Natural killer cell (primary cell): ENCODE measurements around the gene PARP15. TPM values are rescaled to one million over a fixed set of nuclear protein-coding genes. Genes with fewer than 3 reads are reported as not detected.

Source experiments
- ATAC-seq, 3 donors: fragments of 150-1000 bp in 2 of 3; fragments of 200-7000 bp in 1 of 3; cut with Tn5 transposase; 1 replicate in 1 of 3; 2 replicates in 2 of 3; pipeline ENCODE4 v1.10.0; 2021; ENCODE audit warnings: mild to moderate bottlenecking in 2 of 3, moderate library complexity in 2 of 3
- DNase-seq, 2 donors: peaks; one replicate each; pipeline versions ENCODE4 v3.0.0 to v3.0.0-alpha.2; 2013 to 2021; ENCODE audit warnings: mixed read lengths in 1 of 2
- H3K27ac ChIP-seq: one replicate; pipeline ENCODE4 v1.5.1; 2013; ENCODE audit warnings: mild to moderate bottlenecking, low read length
- H3K27me3 ChIP-seq: one replicate; pipeline ENCODE4 v1.6.1; 2013; ENCODE audit warnings: low read length; ENCODE audit not compliant: control insufficient read depth, insufficient read depth
- H3K36me3 ChIP-seq: one replicate; pipeline ENCODE4 v1.6.1; 2013; ENCODE audit warnings: low read length; ENCODE audit not compliant: control insufficient read depth, insufficient read depth
- H3K4me1 ChIP-seq: one replicate; pipeline ENCODE4 v1.6.1; 2013; ENCODE audit warnings: low read length; ENCODE audit not compliant: control insufficient read depth, insufficient read depth
- H3K4me3 ChIP-seq: one replicate; pipeline ENCODE4 v1.5.1; 2013; ENCODE audit warnings: low read length
- H3K9me3 ChIP-seq: one replicate; pipeline ENCODE4 v1.6.1; 2013; ENCODE audit warnings: low read length; ENCODE audit not compliant: control insufficient read depth, insufficient read depth
- H3K27ac Mint-ChIP-seq, 2 donors: one replicate each; pipeline ENCODE4 v1.8.0; 2022; ENCODE audit warnings: mild to moderate bottlenecking in 2 of 2, mixed read lengths in 2 of 2, moderate library complexity in 1 of 2
- H3K27me3 Mint-ChIP-seq, 2 donors: one replicate each; pipeline ENCODE4 v1.8.0; 2022; ENCODE audit warnings: low read depth in 2 of 2, mixed read lengths in 2 of 2
- H3K36me3 Mint-ChIP-seq: one replicate; pipeline ENCODE4 v1.8.0; 2022; ENCODE audit warnings: mixed read lengths
- H3K4me1 Mint-ChIP-seq, 2 donors: one replicate each; pipeline ENCODE4 v1.8.0; 2022; ENCODE audit warnings: mixed read lengths in 2 of 2
- H3K4me3 Mint-ChIP-seq: one replicate; pipeline ENCODE4 v1.8.0; 2022; ENCODE audit warnings: mild to moderate bottlenecking, moderate library complexity, mixed read lengths
- H3K9me3 Mint-ChIP-seq, 2 donors: one replicate each; pipeline ENCODE4 v1.8.0; 2022; ENCODE audit warnings: mixed read lengths in 2 of 2
- CTCF ChIP-seq: fragments of 200-600 bp; IDR thresholded peaks from one replicate; pipeline ENCODE4 v1.8.0; 2022; ENCODE audit warnings: antibody characterized with exemption
- WGBS: methylation state at CpG from one replicate; pipeline ENCODE4 v1.1.7; 2013; ENCODE audit warnings: missing lambda C conversion rate; ENCODE audit not compliant: insufficient coverage; 5-methylcytosine and 5-hydroxymethylcytosine counted together
- intact Hi-C: fragments of 100-400 bp; cut with micrococcal nuclease; formaldehyde crosslinking; loops from one replicate; pipeline ENCODE4 v1.14.2; 2022
- total RNA-seq, 4 donors: library from RNA; stranded (reverse); fragments of 120-200 nt in 1 of 4; gene quantifications; one replicate each; pipeline versions ENCODE4 v1.2.3 to v1.2.4, GENCODE V29; 2013 to 2022

The PARP15 gene
- total RNA-seq, 3 donors from 2014 or later (not counting 1 experiment from before 2014, with no cell fraction given) = 164 to 199 (median 198) TPM

DNA sequence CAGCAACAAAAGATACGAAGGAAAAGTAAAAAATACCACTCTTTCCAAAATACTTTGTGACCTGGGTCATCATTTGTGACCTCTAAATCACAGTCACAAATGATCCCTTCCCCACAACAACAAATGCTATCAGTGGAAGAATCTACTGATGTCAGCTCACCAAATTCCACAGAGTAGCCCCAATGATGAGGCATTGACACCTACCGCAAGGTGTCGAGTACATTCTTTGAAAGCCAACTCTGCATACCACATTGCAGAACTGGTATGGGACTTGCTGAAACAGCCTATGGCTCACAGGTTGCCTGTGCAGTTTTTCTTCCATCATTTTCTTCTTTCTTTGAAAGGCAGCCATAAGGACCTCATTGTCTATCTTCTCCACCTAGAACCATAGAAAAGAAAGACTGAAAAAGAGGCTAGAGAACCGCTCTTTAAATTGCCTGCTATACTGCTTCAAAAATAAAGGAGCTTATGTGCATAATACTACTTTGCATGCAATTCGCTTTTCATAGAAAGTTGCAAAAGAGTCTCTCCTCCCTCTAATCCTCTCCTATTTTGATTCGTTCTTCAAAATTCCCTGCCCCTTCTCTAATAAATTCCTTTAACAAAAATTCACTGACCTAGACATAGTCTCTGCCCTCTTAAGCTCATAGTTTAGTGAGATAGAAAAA is 41.4 kb upstream of the PARP15 start:
- Histone ChIP-seq H3K27me3 (no peaks in the 10 kb centered on the region), H3K27ac (no peak overlapping the region), H3K36me3 (peaks cover 93% of the 10 kb centered on the region), H3K4me1 (no peaks in the 10 kb centered on the region), H3K9me3 (no peaks in the 10 kb centered on the region), H3K4me3 (no peak overlapping the region)
- H3K36me3 Mint-ChIP-seq = peaks cover 41% of the 10 kb centered on the region
- H3K4me3 Mint-ChIP-seq = no peak overlapping the region
- no peak for DNase-seq
- WGBS = 90% methylated on average over 6 of the region's 6 CpGs
- peaks cover 15 to 21% of the 10 kb centered on the region in 2 donors for H3K4me1 Mint-ChIP-seq
- intact Hi-C loops = no loop called here
- no peaks in the 10 kb centered on the region for H3K27me3 Mint-ChIP-seq
- ATAC-seq = no peak
- TF ChIP-seq CTCF = no peak
- H3K27ac Mint-ChIP-seq = no peak overlapping the region
- H3K9me3 Mint-ChIP-seq = no peaks in the 10 kb centered on the region

GRCh38 chr3:122536632-122537001 is 40.8 kb upstream of the PARP15 start:
- Mint-ChIP-seq H3K4me3 (no peak overlapping the region), H3K9me3 (no peaks in the 10 kb centered on the region), H3K27me3 (no peaks in the 10 kb centered on the region), H3K27ac (peak overlapping the region in 1 of 2 donors; percentile 17), H3K4me1 (peaks cover 15 to 21% of the 10 kb centered on the region in 2 donors), H3K36me3 (peaks cover 41% of the 10 kb centered on the region)
- intact Hi-C loops = no loop called here
- Histone ChIP-seq H3K9me3 (no peaks in the 10 kb centered on the region), H3K27ac (no peak overlapping the region), H3K36me3 (peaks cover 93% of the 10 kb centered on the region), H3K27me3 (no peaks in the 10 kb centered on the region), H3K4me3 (no peak overlapping the region), H3K4me1 (no peaks in the 10 kb centered on the region)
- DNase-seq (no peak), ATAC-seq (no peak)
- TF ChIP-seq CTCF = no peak
- 91% methylated on average over 3 of the region's 3 CpGs for WGBS

DNA sequence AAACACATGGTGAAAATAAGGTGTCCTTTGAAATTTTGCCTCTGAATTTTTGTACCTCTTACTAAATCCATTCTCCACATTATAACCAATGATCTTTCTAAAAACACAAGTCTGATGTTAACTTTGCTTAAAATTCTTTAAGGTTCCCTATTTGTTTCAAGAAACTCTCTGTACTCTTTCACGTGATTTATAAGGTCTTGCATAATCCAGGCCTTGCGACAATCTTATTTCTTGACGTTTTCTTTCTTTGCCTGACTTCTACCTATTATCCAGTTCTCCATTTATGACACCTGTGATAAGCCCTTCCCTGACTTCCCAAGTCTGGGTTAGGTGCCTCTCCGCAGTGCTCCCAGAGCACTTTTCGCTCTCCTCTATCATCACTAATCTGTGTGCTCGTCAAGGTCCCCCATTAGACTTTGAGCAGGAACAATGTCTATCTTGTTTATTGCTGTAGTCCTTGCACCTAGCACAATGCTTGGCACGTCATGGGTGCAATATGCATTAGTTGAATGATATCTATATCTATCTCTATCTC is 38.4 kb upstream of the PARP15 start:
- Mint-ChIP-seq H3K9me3 (no peaks in the 10 kb centered on the region), H3K4me1 (peaks cover 18 to 21% of the 10 kb centered on the region in 2 donors), H3K27ac (no peak overlapping the region), H3K27me3 (no peaks in the 10 kb centered on the region), H3K36me3 (peaks cover 36% of the 10 kb centered on the region), H3K4me3 (no peak overlapping the region)
- H3K27me3 ChIP-seq = no peaks in the 10 kb centered on the region
- ATAC-seq = no peak
- peaks cover 75% of the 10 kb centered on the region for H3K36me3 ChIP-seq
- H3K4me3 ChIP-seq = no peak overlapping the region
- intact Hi-C loops = no loop called here
- no peaks in the 10 kb centered on the region for H3K9me3 ChIP-seq
- 87% methylated on average over 7 of the region's 7 CpGs for WGBS
- no peak for DNase-seq
- no peak for TF ChIP-seq CTCF
- no peak overlapping the region for H3K27ac ChIP-seq
- no peaks in the 10 kb centered on the region for H3K4me1 ChIP-seq

DNA sequence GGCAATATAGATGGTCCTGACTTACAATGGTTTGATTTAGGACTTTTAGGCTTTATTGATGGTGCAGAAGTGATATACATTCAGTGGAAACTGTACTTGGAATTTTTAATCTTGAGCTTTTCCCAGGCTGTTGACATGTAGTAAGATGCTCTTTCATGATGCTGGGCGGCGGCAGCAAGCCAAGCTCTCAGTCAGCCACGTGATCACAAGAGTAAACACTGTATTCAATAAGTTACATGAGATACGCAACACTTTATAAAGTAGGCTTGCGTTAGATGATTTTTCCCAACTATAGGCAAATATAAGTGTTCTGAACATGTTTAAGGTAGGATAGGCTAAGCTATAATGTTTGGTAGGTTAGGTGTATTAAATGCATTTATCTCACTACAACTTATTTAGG is 31.3 kb upstream of the PARP15 start:
- WGBS = 96% methylated on average over 4 of the region's 5 CpGs

More for the DNA sequence above, 31.3 kb upstream of the PARP15 start:
- Histone ChIP-seq H3K4me3 (no peak overlapping the region), H3K36me3 (peaks cover 66% of the 10 kb centered on the region), H3K4me1 (no peaks in the 10 kb centered on the region), H3K9me3 (no peaks in the 10 kb centered on the region), H3K27ac (no peak overlapping the region), H3K27me3 (no peaks in the 10 kb centered on the region)
- Mint-ChIP-seq H3K4me3 (no peak overlapping the region), H3K9me3 (no peaks in the 10 kb centered on the region), H3K27me3 (no peaks in the 10 kb centered on the region), H3K4me1 (peaks cover 5 to 12% of the 10 kb centered on the region in 2 donors), H3K27ac (no peak overlapping the region), H3K36me3 (peaks cover 38% of the 10 kb centered on the region)
- no peak for TF ChIP-seq CTCF
- no peak for DNase-seq
- no peak for ATAC-seq
- intact Hi-C loops = no loop called here
